Neuron (in vitro differentiated cells): ENCODE data around the gene LGR6.
"Not testable (repeated sequence)": the region's sequence is repeated elsewhere in the genome, so short reads cannot be mapped to it uniquely, and the experiment has no call there.

ENCODE experiments used
- H2AFZ ChIP-seq: one replicate; pipeline ENCODE4 v1.6.1; 2013; ENCODE audit warnings: low read depth, mild to moderate bottlenecking, inconsistent platforms, low read length, moderate library complexity
- H3K27me3 ChIP-seq: one replicate; pipeline ENCODE4 v1.6.1; 2013; ENCODE audit warnings: low read length; ENCODE audit not compliant: insufficient read depth
- H3K36me3 ChIP-seq: one replicate; pipeline ENCODE4 v1.6.1; 2013; ENCODE audit warnings: low read length; ENCODE audit not compliant: insufficient read depth
- H3K4me1 ChIP-seq: one replicate; pipeline ENCODE4 v1.6.1; 2013; ENCODE audit warnings: low read length; ENCODE audit not compliant: insufficient read depth
- H3K4me3 ChIP-seq: 2 replicates; pipeline ENCODE4 v1.5.1; 2013; ENCODE audit warnings: mild to moderate bottlenecking, low read length, moderate library complexity
- H3K9me3 ChIP-seq: one replicate; pipeline ENCODE4 v1.6.1; 2013; ENCODE audit warnings: low read length

The LGR6 gene

DNA sequence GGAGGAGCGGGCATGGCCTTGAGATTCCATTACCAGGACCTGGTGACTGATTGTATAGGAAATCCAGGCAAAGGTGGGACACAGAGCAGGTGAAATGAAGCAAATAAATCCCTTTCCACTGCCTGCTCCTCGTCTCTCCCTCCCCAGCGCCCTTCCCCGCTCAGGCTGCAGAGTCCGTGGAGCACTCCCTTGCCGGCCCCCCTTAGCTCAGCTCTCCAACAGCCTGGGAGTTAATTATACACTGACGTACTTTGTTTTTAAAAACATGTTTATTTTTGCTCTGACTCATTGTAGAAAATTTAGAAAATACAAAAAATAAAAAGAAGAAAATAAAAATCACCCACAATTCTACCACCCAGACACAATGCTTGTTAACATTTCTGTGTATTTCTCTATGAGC, 61.7 kb downstream of the LGR6 start:
- H3K36me3 ChIP-seq = no peaks in the 10 kb centered on the region
- H3K4me3 ChIP-seq = no peak overlapping the region
- H2AFZ ChIP-seq = no peak overlapping the region
- H3K9me3 ChIP-seq = no peaks in the 10 kb centered on the region
- H3K4me1 ChIP-seq = no peaks in the 10 kb centered on the region
- H3K27me3 ChIP-seq = peaks cover 4% of the 10 kb centered on the region

DNA sequence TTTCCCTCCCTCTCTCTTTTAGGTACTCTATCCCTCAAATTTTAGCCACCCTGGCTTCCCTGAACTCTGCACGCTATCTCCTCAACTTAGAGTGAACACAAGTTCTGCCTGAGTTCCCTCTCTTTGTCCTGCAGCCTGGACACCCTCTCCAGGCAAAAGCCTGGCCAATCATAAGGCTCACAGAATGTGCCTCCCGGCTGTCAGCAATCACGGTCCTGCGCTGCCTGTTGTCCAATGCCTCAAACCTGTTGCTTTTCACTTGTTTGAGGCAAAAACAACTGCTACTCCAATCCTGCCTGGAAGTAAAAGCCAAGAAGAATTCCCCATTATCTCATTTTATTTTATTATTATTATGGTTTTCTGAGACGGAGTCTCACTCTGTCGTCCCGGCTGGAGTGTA, 66.1 kb downstream of the LGR6 start:
- H2AFZ ChIP-seq = no peak overlapping the region
- no peaks in the 10 kb centered on the region for H3K36me3 ChIP-seq
- no peaks in the 10 kb centered on the region for H3K9me3 ChIP-seq
- H3K4me3 ChIP-seq = no peak overlapping the region
- no peaks in the 10 kb centered on the region for H3K27me3 ChIP-seq
- H3K4me1 ChIP-seq = no peaks in the 10 kb centered on the region

DNA sequence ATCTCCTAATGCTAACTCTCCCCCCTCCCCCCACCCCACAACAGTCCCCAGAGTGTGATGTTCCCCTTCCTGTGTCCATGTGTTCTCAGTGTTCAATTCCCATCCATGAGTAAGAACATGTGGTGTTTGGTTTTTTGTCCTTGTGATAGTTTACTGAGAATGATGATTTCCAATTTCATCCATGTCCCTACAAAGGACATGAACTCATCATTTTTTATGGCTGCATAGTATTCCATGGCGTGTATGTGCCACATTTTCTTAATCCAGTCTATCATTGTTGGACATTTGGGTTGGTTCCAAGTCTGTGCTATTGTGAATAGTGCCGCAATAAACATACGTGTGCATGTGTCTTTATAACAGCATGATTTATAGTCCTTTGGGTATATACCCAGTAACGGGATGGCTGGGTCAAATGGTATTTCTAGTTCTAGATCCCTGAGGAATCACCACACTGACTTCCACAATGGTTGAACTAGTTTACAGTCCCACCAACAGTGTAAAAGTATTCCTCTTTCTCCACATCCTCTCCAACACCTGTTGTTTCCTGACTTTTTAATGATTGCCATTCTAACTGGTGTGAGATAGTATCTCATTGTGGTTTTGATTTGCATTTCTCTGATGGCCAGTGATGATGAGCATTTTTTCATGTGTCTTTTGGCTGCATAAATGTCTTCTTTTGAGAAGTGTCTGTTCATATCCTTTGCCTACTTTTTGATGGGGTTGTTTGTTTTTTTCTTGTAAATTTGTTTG, 67.8 kb downstream of the LGR6 start:
- not testable (repeated sequence) for H3K27me3 ChIP-seq, H3K4me1 ChIP-seq, H3K36me3 ChIP-seq, H2AFZ ChIP-seq, H3K4me3 ChIP-seq, H3K9me3 ChIP-seq

DNA sequence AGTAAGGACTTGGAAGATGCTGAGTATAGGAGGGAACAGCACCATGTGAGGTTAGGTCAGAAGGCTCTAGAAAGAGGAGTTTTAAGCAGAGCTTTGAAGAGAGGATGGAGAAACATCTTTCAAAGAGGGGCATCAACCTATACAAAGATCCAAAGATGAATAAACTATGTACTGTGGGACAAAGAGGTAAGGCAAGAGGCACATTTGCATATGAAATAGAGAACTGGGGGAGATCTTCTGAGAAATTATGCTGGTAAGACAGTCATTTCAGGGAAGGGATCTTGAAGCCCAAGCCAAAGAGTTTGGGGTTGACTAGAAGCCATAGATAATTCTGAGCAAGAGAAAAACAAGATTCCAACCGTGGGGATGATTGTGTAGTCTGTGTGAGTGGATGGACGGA, 70.0 kb downstream of the LGR6 start:
- no peak overlapping the region for H2AFZ ChIP-seq
- peaks cover 15% of the 10 kb centered on the region for H3K27me3 ChIP-seq
- no peaks in the 10 kb centered on the region for H3K36me3 ChIP-seq
- H3K4me3 ChIP-seq = no peak overlapping the region
- H3K4me1 ChIP-seq = no peaks in the 10 kb centered on the region
- no peaks in the 10 kb centered on the region for H3K9me3 ChIP-seq

DNA sequence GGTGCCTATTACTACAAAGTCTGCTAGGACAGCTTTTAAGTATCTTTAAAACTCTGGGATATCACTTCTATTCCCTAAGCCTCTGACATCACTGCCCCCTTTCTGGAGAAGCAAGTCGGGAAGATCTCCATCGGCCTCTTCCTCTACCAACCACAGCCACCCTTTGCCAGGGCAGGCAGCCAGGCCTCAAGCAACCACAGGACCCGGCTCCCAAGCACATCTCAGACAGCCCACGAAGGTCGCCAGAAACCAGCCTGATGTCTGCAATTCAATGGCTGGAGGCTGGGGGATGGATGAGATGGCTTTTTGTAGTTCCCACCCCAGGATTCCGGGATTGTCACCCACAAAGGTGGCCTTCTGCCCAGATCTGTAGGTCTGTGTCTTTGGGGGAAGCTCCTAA, 70.7 kb downstream of the LGR6 start:
- H3K9me3 ChIP-seq = no peaks in the 10 kb centered on the region
- H3K4me1 ChIP-seq = no peaks in the 10 kb centered on the region
- H2AFZ ChIP-seq = no peak overlapping the region
- H3K36me3 ChIP-seq = no peaks in the 10 kb centered on the region
- H3K4me3 ChIP-seq = no peak overlapping the region
- H3K27me3 ChIP-seq = peaks cover 19% of the 10 kb centered on the region

DNA sequence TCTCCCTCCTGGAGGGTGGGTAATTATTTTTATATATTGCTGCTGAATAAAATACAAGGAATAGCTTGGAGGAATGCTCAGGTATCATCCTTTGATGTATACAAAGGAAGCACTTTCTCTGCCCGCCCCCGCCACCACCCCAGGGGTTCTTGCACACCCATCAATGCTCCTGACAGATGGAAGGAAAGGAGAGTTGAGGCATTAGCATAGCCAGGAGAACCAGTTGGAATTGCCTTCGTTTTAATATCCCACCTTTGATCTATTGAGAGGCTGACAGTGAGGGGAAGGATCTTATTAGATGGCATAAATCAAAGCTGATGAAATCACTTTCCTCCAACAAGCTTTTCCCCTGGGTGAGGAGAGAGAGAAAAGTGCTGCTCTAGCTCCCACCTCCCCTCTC, 71.1 kb downstream of the LGR6 start:
- Histone ChIP-seq H3K27me3 (peaks cover 23% of the 10 kb centered on the region), H3K36me3 (no peaks in the 10 kb centered on the region), H3K9me3 (no peaks in the 10 kb centered on the region), H2AFZ (no peak overlapping the region), H3K4me3 (no peak overlapping the region), H3K4me1 (no peaks in the 10 kb centered on the region)

DNA sequence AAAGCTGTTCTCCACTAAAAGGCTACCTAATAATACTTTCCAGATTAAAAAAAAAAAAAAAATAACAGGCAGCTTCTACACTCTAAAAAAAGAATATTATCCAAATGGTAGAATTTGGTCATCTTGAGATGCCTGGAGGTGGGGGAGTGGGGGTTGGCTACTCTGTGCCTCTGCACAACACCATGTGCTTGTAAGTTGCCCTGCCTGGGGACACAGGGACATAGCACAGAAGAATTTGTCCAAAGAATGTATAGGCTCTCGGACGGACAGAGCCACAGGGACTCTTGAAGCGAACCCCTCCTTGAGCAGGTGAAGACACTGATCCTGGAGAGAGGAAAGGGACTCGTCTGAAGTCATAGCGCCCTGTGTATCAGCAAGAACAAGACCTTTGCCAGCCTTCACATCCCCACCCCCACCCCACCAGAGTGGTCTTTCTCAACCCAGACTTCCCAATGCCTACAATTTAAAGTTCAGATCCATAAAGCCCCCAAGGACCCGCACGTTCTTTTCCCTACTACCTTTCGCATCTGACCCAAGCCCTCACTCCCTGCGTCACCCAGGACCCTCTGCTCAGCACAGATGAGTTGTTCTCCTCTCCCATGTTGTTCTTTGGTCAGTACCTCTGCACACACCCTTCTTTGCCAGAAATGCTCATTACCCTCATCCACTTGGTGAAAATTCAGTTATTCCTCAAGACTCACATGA, 72.6 kb downstream of the LGR6 start:
- H3K9me3 ChIP-seq = no peaks in the 10 kb centered on the region
- no peaks in the 10 kb centered on the region for H3K4me1 ChIP-seq
- peaks cover 24% of the 10 kb centered on the region for H3K27me3 ChIP-seq
- H3K36me3 ChIP-seq = no peaks in the 10 kb centered on the region
- no peak overlapping the region for H2AFZ ChIP-seq
- no peak overlapping the region for H3K4me3 ChIP-seq

DNA sequence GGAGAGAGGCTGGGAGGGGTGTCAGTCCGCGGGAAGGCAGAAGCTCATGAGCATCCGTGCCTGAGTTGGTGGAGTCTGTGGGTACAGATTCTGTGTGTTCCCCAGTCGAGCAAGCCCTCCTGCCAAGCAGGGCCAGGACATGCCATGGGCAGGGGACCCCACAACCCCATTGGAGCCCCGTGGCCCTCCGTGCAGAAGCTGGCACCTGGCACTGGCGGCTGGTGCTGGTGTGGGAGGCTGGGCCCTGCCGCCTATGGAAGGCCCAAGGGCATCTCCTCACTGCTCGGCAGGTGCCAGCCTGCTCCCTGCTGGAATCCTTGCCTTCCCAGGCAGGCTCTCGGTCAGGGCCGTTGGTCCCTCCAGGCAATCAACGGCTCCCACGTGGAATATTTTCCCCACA, 74.4 kb downstream of the LGR6 start:
- Histone ChIP-seq H3K27me3 (peaks cover 26% of the 10 kb centered on the region), H3K4me1 (no peaks in the 10 kb centered on the region), H3K4me3 (no peak overlapping the region), H3K36me3 (no peaks in the 10 kb centered on the region), H3K9me3 (no peaks in the 10 kb centered on the region), H2AFZ (no peak overlapping the region)

DNA sequence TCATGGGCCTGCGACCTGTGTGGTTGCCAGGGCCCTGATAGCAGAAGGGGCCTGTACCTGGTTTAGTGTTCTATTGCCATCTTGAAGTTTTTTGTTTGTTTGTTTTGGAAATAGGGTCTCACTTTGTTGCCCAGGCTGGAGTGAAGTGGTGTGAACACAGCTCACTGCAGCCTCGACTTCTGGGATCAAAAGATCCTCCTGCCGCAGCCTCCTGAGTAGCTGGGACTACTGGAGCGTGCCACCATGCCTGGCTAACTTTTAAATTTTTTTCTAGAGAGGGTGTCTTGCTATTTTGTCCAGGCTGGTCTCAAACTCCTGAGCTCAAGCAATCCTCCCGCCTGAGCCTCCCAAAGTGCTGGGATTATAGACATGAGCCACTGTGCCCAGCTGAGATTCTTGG, 75.2 kb downstream of the LGR6 start:
- H3K9me3 ChIP-seq = no peaks in the 10 kb centered on the region
- no peak overlapping the region for H2AFZ ChIP-seq
- H3K27me3 ChIP-seq = peaks cover 26% of the 10 kb centered on the region
- no peaks in the 10 kb centered on the region for H3K36me3 ChIP-seq
- H3K4me3 ChIP-seq = no peak overlapping the region
- H3K4me1 ChIP-seq = no peaks in the 10 kb centered on the region

DNA sequence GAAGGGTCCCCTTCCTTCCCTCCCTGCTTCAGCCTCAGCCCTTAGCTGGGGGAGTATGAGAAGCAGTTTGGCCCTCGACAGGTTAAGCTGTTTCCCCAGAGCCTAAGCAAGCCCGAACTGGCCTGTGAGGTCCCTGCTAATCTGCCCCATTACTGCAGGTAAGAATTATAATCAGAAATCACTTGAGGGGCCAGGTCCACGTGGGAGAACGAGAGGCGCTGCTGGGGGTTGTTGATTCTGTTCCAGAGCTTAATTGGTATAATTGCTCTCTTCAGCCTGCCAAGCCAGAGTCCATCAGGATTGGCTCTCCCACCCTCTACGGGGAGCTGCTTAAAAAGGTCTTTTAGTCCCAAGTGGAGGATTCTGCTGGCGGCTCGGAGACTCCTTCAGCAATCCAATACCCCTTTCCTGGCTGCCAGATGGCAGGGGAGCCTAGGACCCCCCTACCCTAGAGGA, 77.3 kb downstream of the LGR6 start:
- H3K27me3 ChIP-seq = peaks cover 18% of the 10 kb centered on the region
- H3K4me3 ChIP-seq = no peak overlapping the region
- H3K4me1 ChIP-seq = no peaks in the 10 kb centered on the region
- H3K36me3 ChIP-seq = no peaks in the 10 kb centered on the region
- H3K9me3 ChIP-seq = no peaks in the 10 kb centered on the region
- H2AFZ ChIP-seq = no peak overlapping the region

DNA sequence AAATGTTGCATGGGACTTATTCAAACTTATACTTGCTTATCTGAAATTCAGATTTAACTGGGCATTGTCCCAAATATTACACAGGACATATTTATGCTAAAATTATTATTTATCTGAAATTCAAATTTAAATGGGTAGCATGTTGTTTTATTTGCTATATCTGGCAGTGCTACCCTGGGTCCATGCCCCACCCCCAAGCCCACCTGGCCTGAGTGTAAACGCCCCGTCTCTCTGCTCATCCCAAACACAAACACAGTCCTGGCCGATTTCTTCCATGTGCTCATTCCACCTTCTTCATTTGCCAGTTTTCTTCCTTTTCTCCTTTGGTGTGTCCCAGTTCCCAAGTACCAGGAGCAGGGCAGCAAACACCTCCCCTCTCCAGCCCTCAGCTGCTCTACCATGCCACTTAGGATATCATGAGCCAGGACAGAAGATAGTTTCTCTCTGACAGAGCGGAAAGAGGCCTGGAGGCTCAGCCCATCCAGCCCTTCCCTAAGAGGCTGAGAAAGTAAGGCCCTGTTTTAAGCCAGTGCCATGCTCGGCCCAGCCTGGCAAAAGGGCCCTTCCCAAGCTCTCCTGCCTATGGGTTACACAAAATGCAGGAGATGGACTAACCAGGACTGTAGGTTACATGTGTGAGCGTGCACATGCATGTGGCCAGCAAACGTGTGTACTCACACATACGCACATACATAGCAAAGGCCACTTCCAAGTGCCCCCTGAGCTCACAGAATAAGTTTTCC, 78.7 kb downstream of the LGR6 start:
- Histone ChIP-seq H3K9me3 (no peaks in the 10 kb centered on the region), H2AFZ (no peak overlapping the region), H3K36me3 (no peaks in the 10 kb centered on the region), H3K27me3 (peaks cover 18% of the 10 kb centered on the region), H3K4me3 (no peak overlapping the region), H3K4me1 (no peaks in the 10 kb centered on the region)

DNA sequence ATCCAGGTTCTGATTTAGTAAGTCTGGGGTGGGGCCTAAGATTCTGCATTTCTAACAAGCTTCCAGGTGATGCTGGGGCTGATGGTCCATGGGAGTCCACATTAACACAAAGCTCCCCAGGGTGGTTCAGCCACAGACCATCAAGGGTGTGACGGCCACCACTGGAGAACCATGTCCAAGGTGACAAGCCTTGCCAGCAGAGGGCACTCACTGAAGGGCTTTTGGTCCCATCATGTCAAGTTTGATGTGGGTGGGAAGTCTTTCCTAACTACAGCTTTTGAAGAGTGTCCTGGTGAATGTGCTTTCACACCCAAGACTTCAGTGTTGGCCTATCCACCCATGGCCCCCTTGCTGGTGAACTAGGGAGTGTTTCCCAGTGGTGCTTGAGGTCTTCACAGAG, 81.0 kb downstream of the LGR6 start:
- Histone ChIP-seq H3K36me3 (no peaks in the 10 kb centered on the region), H2AFZ (no peak overlapping the region), H3K4me3 (no peak overlapping the region), H3K27me3 (peaks cover 14% of the 10 kb centered on the region), H3K4me1 (no peaks in the 10 kb centered on the region), H3K9me3 (no peaks in the 10 kb centered on the region)

DNA sequence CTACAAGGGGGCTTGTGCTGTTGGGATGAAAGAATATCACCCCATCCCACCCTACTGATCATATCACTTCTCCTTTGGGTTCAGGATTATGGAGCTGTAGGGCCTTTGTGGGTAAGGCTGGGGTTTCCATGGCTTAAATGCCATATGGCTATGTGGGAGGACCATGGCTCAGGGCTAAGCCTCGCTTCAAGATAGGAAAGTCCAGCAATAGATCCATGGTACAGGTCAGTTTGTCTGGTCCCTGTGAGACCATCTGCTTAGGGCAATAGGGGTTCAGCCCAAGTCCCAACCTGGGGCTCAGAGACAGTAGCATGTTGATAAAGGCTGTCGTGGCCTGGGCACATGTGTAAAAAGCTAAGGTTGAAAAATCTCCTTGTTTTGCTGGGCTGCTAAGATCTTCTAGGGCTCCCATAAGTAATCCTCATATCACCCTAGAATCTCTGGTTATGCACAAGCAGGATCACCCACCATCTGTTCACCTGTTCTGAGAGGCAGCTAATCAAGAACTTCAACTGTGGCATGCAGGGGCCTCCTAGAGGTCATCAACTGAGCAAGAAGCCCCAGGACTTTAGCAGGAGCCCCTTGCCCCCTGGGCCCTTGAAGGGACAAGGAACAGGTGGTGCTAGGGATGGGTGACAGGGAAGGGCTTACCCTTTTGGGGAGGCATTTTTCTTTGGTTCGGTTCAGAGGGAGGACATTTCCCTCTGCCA, 81.6 kb downstream of the LGR6 start:
- no peak overlapping the region for H3K4me3 ChIP-seq
- H3K27me3 ChIP-seq = peaks cover 16% of the 10 kb centered on the region
- H2AFZ ChIP-seq = no peak overlapping the region
- H3K9me3 ChIP-seq = no peaks in the 10 kb centered on the region
- H3K4me1 ChIP-seq = no peaks in the 10 kb centered on the region
- H3K36me3 ChIP-seq = no peaks in the 10 kb centered on the region
